ENCODE measurements around the gene HLA-DMB. TPM values are rescaled to one million over a fixed set of nuclear protein-coding genes. Genes with fewer than 3 reads are reported as not detected.

HLA-DMB gene
- total and polyA plus RNA-seq, 4 donors: 2.8 to 13.1 (median 7.7) TPM

DNA sequence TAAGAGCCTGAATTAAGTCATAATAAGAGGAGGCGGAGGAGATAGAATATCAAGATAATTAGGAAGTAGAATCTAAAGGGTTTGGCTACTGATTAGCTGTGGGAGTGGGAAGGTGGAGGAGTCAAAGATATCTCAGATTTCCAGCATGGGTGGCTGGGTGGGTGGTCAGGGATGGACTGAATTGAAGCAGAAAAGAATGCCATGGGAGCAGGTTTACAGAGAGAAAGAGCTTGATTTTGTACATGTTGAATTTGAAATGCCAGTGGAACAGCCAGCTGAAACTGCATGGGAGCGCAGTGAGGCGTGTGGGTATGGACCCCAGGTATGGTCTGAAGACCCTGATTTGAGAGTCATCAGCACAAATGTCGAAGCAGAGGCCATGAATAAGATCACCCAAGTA is 13.4 kb upstream of the HLA-DMB start (continued):
- no peak for TF ChIP-seq GABPA (IDR thresholded peaks at IDR 0.05 in 1 of 2, conservative IDR thresholded peaks at IDR 0.05 in 1 of 2)
- TF ChIP-seq JUND (IDR thresholded peaks at IDR 0.05): no peak
- no peak for TF ChIP-seq RAD21 (IDR thresholded peaks at IDR 0.05)
- TF ChIP-seq, protein P1, sequence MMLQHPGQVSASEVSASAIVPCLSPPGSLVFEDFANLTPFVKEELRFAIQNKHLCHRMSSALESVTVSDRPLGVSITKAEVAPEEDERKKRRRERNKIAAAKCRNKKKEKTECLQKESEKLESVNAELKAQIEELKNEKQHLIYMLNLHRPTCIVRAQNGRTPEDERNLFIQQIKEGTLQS (IDR thresholded peaks at IDR 0.05): no peak
- TF ChIP-seq, protein P2, sequence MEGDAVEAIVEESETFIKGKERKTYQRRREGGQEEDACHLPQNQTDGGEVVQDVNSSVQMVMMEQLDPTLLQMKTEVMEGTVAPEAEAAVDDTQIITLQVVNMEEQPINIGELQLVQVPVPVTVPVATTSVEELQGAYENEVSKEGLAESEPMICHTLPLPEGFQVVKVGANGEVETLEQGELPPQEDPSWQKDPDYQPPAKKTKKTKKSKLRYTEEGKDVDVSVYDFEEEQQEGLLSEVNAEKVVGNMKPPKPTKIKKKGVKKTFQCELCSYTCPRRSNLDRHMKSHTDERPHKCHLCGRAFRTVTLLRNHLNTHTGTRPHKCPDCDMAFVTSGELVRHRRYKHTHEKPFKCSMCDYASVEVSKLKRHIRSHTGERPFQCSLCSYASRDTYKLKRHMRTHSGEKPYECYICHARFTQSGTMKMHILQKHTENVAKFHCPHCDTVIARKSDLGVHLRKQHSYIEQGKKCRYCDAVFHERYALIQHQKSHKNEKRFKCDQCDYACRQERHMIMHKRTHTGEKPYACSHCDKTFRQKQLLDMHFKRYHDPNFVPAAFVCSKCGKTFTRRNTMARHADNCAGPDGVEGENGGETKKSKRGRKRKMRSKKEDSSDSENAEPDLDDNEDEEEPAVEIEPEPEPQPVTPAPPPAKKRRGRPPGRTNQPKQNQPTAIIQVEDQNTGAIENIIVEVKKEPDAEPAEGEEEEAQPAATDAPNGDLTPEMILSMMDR (IDR thresholded peaks at IDR 0.05; ENCODE audit: low read depth, low read length, missing input control): no peak

DNA sequence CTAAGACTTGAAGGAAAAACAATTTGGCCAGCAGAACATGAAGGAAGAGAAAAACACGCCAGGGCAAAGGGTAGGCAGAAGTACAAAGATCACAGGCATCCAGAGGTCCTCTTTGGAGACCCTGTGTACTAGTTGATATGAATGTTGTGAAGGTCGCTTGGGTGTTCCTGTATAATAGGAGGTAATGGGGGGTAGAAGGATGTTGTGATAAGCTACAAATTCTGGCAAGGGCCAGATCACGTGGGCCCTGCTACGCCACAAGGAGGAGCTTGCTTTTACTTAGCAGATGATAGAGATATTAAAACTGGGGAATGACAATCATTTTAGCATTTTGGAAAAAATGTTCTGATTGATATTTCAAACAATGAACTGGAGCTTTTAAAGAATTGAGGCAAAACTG is 12.9 kb upstream of the HLA-DMB start:
- H3K4me1 ChIP-seq (ENCODE audit: control insufficient read depth in 4 of 4, insufficient read depth in 4 of 4, low read length in 3 of 4): peaks cover 0 to 4% (median 1%) of the 10 kb centered on the region in 4 donors
- no peak overlapping the region for H3K4me3 ChIP-seq (ENCODE audit: low read depth in 1 of 3, low read length in 3 of 3)
- H3K9me3 ChIP-seq (ENCODE audit: control insufficient read depth in 4 of 4, low read length in 3 of 4): no peaks in the 10 kb centered on the region
- no peak overlapping the region for H3K9ac ChIP-seq (ENCODE audit: low read depth in 1 of 2, low read length in 2 of 2)
- no peaks in the 10 kb centered on the region for H3K36me3 ChIP-seq (ENCODE audit: control insufficient read depth in 4 of 4, insufficient read depth in 3 of 4, low read depth in 1 of 4, low read length in 3 of 4)
- no peaks in the 10 kb centered on the region for H3K27me3 ChIP-seq (ENCODE audit: control insufficient read depth in 4 of 4, insufficient read depth in 4 of 4, low read length in 3 of 4)
- no peak overlapping the region for H3K27ac ChIP-seq (ENCODE audit: low read depth in 1 of 2, low read length in 2 of 2)
- TF ChIP-seq HNF4A (conservative IDR thresholded peaks at IDR 0.05) (no peak), EGR1 (IDR thresholded peaks at IDR 0.05; ENCODE audit: low read depth in 2 of 2) (no peak), HNF4G (IDR thresholded peaks at IDR 0.05) (no peak), RAD21 (IDR thresholded peaks at IDR 0.05) (no peak), JUND (IDR thresholded peaks at IDR 0.05) (no peak), RXRA (IDR thresholded peaks at IDR 0.05) (no peak), YY1 (IDR thresholded peaks at IDR 0.05) (no peak), FOXA2 (IDR thresholded peaks at IDR 0.05) (no peak), GABPA (IDR thresholded peaks at IDR 0.05 in 1 of 2, conservative IDR thresholded peaks at IDR 0.05 in 1 of 2) (no peak), NR2F2 (IDR thresholded peaks at IDR 0.05) (no peak)
- TF ChIP-seq, protein P3, sequence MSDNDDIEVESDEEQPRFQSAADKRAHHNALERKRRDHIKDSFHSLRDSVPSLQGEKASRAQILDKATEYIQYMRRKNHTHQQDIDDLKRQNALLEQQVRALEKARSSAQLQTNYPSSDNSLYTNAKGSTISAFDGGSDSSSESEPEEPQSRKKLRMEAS (IDR thresholded peaks at IDR 0.05): no peak
- TF ChIP-seq, protein P2 (IDR thresholded peaks at IDR 0.05; ENCODE audit: low read depth, low read length, missing input control): no peak
- no peak for DNase-seq (ENCODE audit: low spot score)
- 76% methylated on average over 4 of the region's 4 CpGs for WGBS

DNA sequence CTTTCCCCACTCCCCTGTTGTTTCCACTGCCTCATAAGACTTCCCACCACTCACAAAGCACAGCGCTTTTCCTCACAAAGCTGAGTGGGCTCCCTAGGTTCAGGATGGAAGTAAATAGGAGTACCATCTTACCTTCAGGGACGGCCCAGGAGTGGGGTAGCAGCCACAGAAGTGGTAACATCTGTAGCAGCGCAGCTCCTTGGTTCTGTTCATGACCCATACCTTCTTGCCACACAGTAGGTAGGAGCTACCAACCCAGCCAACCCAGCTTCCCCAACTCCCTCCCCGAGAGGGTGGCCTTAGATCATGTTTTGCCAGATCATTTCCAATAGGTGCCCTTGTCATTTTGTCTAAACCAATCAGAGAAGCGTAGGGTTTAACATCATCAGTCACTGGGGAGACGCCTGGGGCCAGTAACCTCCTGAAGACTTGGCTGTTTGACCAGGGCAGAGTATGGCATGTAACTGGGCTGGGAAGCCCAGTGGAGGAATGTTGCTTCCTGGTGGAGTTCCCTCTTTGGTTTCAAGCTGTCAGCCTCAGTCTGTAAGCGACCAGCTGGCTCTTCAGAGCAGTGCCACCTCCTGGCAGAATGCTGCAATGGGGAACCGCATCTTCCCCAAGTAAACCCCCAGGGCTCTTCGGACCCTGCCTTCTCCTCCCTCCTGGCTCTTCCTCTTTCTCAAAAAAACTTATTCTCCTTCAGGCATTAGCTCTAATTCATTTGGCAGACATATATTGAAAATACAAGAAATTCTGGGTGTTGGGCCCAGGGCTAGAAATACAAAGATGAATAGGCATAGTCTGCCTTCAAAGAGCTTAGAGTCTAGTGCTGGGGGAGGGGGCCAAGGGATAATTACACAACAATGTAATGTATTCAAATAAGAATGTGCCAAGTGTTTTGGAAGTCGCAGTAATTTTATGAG is 12.2 kb upstream of the HLA-DMB start, which contains the start of gene HLA-DMA:
Gene HLA-DMA, minus strand, starts transcription at position 281 of the 923 bp plus-strand sequence. Its CDS starts 61 bp downstream, at position 220.
- peak within 1 kb of the TSS in 2 of 3 donors; percentile 27 to 31 for H3K4me3 ChIP-seq (ENCODE audit: low read depth in 1 of 3, low read length in 3 of 3)
- H3K4me1 ChIP-seq (ENCODE audit: control insufficient read depth in 4 of 4, insufficient read depth in 4 of 4, low read length in 3 of 4): peaks cover 0 to 4% (median 1%) of the 10 kb centered on the region in 4 donors
- DNase-seq (ENCODE audit: low spot score): peak; percentile 68
- peak within 1 kb of the TSS; percentile 44 to 56 for H3K9ac ChIP-seq (ENCODE audit: low read depth in 1 of 2, low read length in 2 of 2)
- no peaks in the 10 kb centered on the region for H3K36me3 ChIP-seq (ENCODE audit: control insufficient read depth in 4 of 4, insufficient read depth in 3 of 4, low read depth in 1 of 4, low read length in 3 of 4)
- peak within 1 kb of the TSS; percentile 33 to 53 for H3K27ac ChIP-seq (ENCODE audit: low read depth in 1 of 2, low read length in 2 of 2)
- no peaks in the 10 kb centered on the region for H3K27me3 ChIP-seq (ENCODE audit: control insufficient read depth in 4 of 4, insufficient read depth in 4 of 4, low read length in 3 of 4)
- 41% methylated on average over 10 of the region's 10 CpGs for WGBS
- H3K9me3 ChIP-seq (ENCODE audit: control insufficient read depth in 4 of 4, low read length in 3 of 4): no peaks in the 10 kb centered on the region
- TF ChIP-seq, protein P4, sequence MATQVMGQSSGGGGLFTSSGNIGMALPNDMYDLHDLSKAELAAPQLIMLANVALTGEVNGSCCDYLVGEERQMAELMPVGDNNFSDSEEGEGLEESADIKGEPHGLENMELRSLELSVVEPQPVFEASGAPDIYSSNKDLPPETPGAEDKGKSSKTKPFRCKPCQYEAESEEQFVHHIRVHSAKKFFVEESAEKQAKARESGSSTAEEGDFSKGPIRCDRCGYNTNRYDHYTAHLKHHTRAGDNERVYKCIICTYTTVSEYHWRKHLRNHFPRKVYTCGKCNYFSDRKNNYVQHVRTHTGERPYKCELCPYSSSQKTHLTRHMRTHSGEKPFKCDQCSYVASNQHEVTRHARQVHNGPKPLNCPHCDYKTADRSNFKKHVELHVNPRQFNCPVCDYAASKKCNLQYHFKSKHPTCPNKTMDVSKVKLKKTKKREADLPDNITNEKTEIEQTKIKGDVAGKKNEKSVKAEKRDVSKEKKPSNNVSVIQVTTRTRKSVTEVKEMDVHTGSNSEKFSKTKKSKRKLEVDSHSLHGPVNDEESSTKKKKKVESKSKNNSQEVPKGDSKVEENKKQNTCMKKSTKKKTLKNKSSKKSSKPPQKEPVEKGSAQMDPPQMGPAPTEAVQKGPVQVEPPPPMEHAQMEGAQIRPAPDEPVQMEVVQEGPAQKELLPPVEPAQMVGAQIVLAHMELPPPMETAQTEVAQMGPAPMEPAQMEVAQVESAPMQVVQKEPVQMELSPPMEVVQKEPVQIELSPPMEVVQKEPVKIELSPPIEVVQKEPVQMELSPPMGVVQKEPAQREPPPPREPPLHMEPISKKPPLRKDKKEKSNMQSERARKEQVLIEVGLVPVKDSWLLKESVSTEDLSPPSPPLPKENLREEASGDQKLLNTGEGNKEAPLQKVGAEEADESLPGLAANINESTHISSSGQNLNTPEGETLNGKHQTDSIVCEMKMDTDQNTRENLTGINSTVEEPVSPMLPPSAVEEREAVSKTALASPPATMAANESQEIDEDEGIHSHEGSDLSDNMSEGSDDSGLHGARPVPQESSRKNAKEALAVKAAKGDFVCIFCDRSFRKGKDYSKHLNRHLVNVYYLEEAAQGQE (IDR thresholded peaks at IDR 0.05): peak; percentile 42
- TF ChIP-seq, protein P2 (IDR thresholded peaks at IDR 0.05; ENCODE audit: low read depth, low read length, missing input control): peak; percentile 72
- peak; percentile 71 for TF ChIP-seq NR2F2 (IDR thresholded peaks at IDR 0.05)
- TF ChIP-seq RXRA (IDR thresholded peaks at IDR 0.05): peak; percentile 68 to 74
- TF ChIP-seq TAF1 (conservative IDR thresholded peaks at IDR 0.05): peak; percentile 46
- peak in 1 of 2 donors; percentile 28 for TF ChIP-seq EGR1 (IDR thresholded peaks at IDR 0.05; ENCODE audit: low read depth in 2 of 2)
- TF ChIP-seq GABPA (IDR thresholded peaks at IDR 0.05 in 1 of 2, conservative IDR thresholded peaks at IDR 0.05 in 1 of 2): no peak
- TF ChIP-seq SP1 (IDR thresholded peaks at IDR 0.05): peak; percentile 74
- no peak for TF ChIP-seq HNF4G (IDR thresholded peaks at IDR 0.05)
- TF ChIP-seq, protein P1 (IDR thresholded peaks at IDR 0.05): no peak

All from liver (tissue), 9 donors.